Activated naive CD4-positive, alpha-beta T cell (primary cell): Measurements from ENCODE around the gene FGFBP3.
A peak's percentile ranks its signal among the peaks of the same experiment; 100 is the strongest.
"Not testable (repeated sequence)": the region's sequence is repeated elsewhere in the genome, so short reads cannot be mapped to it uniquely, and the experiment has no call there.

Source experiments
- DNase-seq, 4 experiments: peaks; one replicate each; lab custom pipeline; 2025; lab: John Stamatoyannopoulos, UW

The FGFBP3 gene

DNA sequence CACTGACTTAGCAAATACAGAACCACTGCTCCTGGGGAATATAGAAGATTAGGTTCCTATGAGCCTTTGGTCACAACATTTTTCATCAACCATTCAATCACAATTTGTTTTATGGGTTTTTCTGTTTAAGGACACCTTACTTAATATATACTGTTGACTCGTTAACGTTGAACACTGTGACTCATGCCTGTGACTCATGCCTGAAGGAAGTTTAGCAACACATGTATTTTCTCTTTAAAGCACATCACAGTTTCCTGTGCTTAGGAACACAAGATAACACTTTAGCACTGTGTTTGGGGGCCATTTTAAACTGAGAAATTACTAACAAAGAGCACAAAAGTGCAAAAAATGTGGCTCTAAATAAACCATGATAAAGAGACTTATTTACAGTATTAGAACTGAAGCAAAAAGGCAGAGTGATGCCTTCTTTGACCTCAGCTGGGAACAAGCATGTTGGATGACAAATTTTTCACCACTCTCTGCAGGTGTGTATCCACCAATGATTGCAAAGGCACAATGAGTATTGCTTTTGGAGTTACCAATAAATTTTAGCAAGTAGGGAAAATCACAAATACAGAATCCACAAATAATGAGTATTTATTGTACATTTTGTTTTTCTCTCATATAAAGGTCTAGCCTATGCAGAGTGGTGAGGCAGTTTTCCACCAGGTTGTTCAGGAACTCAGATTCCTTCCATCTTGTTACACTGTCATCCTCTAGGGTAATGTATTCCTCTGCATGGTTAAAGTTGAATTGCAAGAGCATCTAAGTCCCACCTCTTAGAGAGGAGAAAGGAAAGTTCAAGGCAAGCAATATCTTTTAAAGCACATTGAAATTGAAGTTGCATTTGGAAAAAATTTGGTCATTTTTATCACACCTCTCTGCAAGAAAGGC, 7.3 kb downstream of the FGFBP3 start:
- no peak for DNase-seq

GRCh38 chr10:91897421-91897820, 11.9 kb downstream of the FGFBP3 start:
- no peak for DNase-seq

DNA sequence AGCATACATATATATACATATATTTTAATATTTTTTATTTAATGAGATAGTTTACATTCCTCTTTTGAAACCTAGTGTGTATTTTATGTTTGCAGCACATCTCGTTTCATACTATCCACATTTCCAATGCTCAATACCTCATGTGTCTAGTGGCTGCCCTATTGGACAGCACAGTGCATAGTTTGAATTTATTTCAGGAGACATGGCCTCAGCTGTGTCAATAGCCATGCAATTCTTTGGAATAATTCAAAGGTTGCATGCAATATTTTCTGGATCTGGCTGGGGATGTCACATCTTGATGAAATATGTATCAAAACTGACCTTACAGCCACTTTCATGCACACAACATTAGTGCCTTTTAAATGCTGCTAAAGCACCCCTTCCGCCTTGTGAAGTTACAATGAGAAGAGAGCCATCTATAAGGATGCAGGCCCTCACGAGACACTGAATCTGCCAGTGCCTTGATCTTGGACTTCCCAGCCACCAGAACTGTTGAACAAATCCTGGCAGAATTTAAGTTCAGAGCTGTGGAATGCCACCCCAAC, 13.0 kb downstream of the FGFBP3 start:
- DNase-seq = no peak

DNA sequence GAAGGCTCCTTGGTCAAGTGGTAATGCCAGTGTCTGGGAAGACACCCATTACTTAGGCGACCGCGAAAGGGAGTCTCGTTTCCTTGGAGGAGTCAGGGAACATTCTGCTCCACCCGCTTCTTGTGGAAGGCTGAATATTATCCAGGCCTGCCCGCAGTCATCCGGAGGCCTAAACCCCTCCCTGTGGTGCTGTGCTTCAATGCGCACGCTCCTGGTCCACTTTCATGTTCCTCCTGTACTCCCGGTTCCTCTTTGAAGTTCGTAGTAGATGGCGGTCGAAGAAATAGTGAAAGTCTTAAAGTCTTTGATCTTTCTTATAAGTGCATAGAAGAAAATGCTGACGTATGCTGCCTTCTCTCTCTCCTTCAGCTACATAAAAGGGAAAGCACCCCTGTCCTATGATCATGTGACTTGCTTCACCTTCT, 15.0 kb downstream of the FGFBP3 start:
- not testable (repeated sequence) for DNase-seq

- no peak for DNase-seq
These were observed 16.2 kb downstream of the FGFBP3 start for GRCh38 chr10:91893051-91893450.

GRCh38 chr10:91891125-91892001, 17.9 kb downstream of the FGFBP3 start:
- no peak for DNase-seq

DNA sequence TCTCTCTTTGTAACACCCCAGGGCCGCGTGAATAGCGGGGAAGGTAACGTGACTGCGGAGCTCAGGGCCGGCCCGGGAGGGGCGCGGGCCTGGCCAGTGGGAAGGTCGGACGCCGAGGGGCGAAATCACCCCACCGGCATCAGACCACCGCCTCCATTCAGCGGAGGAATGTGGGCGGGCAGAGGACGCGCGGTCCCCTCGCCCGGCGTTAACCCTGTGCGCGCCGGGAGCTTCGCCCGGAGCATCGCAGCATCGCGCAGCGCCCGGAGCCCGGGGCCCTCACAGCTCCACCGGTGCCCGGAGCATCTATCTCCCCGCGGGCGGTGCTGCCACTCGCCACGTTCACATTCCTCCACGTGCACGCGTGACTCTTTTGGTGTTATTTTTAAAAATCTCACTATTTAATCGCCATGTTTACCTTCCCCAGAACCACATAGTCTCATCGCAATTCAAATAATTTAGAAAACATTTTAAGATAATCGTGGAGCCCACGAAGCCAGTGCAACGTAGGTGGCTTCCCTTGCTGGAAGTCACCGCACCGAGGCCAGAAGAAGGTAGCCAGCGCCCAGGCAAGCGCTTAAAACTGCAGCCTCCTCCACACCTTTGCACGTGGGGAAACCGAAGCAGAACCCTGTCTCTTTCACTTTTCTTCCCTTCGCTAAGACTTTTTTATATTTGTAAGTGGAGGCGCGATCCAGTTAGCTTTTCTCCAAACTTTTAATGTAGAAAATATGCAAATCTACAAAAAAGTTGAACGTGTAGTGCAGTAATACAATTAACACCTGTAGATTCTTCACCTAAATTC, 21.8 kb downstream of the FGFBP3 start:
- DNase-seq = peak in 1 of 4 experiments; percentile 17

GRCh38 chr10:91886954-91887271, 22.4 kb downstream of the FGFBP3 start:
- DNase-seq = no peak

GRCh38 chr10:91885362-91886079, 23.8 kb downstream of the FGFBP3 start:
- DNase-seq = no peak

GRCh38 chr10:91884536-91884935, 24.8 kb downstream of the FGFBP3 start:
- no peak for DNase-seq

DNA sequence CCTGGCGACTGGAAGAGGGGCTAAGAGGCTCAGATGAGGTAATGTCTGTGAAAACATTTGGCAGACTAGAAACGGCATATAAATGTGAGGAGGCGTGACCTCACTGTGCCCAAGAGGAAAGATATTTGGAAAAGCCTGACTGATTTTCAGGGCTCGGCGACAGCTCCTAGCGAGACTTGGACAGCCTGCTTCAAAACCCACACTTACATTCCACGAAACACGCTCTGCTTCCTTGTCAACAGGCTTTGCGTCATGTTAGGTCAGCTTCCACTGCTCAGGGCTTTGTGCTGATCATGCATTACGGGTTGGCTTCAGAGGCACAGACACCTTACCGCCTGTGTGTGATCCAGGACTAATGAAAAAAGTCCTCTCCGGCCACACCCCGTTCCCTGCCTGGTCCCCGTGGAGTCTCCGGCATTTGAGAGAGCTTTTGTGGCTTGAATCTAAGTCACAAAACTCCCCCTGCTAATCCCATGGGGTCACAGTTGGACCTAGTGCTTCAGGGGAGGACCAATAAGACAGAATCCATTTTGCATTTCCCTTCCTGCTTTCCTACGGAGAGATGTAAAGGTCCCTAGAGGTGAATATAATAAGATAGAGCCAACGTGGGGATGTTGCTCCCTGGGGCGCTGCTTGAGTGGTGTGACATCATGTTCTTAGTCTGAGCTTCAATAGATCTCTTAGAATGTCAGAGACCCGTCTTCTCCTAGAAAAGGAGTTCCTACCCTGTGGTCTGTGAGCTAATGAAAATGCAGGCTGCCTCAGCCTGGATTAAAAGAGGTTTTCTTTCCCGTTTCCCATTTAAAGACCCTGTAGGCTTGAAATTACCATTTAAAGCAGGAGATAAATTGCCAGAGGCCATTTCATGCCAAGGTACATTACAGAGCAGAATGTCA, 25.5 kb downstream of the FGFBP3 start:
- no peak for DNase-seq

GRCh38 chr10:91880310-91880709, 29.0 kb downstream of the FGFBP3 start:
- DNase-seq = no peak

GRCh38 chr10:91879515-91880170, 29.6 kb downstream of the FGFBP3 start:
- no peak for DNase-seq

- no peak for DNase-seq
These were observed 33.5 kb downstream of the FGFBP3 start for GRCh38 chr10:91875779-91876178.

- DNase-seq = no peak
These were observed 34.1 kb downstream of the FGFBP3 start for GRCh38 chr10:91875156-91875555.

- DNase-seq = no peak
These were observed 43.7 kb downstream of the FGFBP3 start for GRCh38 chr10:91865562-91866081.

DNA sequence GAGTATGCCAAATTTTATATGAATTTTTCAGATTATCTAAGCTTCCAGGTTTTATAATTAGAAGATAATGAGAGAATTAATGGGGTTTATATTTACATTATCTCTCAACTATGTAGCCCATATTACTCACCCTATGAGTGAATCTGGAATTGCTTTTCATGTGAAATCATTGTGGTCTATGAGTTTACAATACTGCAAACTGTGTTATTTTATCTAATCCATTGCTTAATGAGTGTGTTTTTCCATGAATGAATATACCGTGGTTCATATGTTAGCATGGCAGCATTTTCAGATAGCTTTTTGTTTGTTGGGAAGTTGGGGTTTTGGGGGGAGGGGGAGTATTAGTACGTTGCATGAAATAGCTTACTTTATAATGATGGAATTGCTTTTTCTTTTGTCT, 44.5 kb downstream of the FGFBP3 start:
- DNase-seq = no peak

DNA sequence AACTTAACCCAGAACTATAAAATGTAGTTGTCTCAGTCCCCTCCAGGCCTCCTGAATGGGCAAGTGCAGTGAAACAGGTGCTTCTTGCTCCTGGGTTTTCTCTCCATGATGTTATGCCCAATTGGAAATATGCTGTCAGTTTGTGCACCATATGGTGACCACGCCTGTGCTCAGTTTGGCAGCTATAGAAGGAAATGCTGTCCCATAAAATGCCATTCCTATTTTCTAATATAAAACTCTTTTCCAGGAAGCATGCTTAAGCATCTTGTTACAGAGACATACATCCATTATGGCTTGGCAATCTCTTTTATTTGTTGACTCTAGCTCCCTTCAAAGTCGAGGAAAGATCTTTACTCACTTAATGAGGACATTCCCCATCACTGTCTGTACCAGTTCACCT, 45.2 kb downstream of the FGFBP3 start:
- DNase-seq = no peak

DNA sequence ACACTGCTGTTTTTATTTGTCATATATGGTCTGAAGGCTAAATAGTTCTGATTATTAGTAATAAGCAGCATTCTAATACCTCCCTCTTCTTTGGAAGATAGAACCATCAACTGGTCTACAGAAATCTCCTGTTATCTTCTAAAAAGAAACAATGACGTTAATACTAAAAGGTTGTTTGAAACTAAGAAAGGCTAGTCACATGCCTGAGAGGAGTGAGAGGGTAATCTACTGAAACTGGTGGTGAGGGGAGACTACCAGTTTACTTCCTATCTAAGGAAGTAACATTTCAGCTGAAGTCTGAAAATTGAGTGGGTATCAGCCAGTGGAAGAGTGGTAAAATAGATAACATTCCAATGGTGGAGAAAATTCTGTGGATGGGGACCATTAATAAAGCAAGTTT, 48.4 kb downstream of the FGFBP3 start:
- DNase-seq = no peak
